ENCODE data around the gene TRIO.

DNA sequence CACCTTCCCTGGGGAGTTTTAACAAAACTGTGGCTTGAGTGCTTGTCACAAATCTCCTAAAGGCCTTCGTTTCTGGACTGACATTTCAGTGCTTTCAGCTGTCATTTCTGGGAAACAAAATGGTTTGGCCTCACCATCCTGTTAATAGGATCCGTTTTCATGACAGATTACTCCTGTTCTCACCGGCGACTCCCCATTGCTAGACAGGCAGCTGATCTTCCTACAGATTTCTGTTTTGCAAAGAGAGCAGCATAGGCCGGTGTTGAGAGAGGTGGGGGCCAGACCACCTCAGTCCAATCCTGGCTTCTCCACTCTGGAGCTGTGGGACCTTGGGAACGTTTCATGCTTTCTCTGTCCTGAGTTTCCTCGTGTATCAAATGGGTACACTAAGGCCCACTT is 363.0 kb downstream of the TRIO start:
- TF ChIP-seq ARNTL (CRISPR knock-in tag; IDR thresholded peaks at IDR 0.05; ENCODE audit: borderline replicate concordance, low read depth): no peak
- no peak for TF ChIP-seq ZNF8 (CRISPR knock-in tag; IDR thresholded peaks at IDR 0.05)
- no peak for TF ChIP-seq OSR1 (CRISPR knock-in tag; IDR thresholded peaks at IDR 0.05)
- TF ChIP-seq TCF4 (CRISPR knock-in tag; IDR thresholded peaks at IDR 0.05; ENCODE audit: borderline replicate concordance): no peak
- TF ChIP-seq, protein P1, sequence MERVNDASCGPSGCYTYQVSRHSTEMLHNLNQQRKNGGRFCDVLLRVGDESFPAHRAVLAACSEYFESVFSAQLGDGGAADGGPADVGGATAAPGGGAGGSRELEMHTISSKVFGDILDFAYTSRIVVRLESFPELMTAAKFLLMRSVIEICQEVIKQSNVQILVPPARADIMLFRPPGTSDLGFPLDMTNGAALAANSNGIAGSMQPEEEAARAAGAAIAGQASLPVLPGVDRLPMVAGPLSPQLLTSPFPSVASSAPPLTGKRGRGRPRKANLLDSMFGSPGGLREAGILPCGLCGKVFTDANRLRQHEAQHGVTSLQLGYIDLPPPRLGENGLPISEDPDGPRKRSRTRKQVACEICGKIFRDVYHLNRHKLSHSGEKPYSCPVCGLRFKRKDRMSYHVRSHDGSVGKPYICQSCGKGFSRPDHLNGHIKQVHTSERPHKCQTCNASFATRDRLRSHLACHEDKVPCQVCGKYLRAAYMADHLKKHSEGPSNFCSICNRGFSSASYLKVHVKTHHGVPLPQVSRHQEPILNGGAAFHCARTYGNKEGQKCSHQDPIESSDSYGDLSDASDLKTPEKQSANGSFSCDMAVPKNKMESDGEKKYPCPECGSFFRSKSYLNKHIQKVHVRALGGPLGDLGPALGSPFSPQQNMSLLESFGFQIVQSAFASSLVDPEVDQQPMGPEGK (CRISPR knock-in tag; IDR thresholded peaks at IDR 0.05; ENCODE audit: borderline replicate concordance): no peak
- no peak for TF ChIP-seq PPARA (CRISPR knock-in tag; IDR thresholded peaks at IDR 0.05; ENCODE audit: borderline replicate concordance)
- TF ChIP-seq, protein P2, sequence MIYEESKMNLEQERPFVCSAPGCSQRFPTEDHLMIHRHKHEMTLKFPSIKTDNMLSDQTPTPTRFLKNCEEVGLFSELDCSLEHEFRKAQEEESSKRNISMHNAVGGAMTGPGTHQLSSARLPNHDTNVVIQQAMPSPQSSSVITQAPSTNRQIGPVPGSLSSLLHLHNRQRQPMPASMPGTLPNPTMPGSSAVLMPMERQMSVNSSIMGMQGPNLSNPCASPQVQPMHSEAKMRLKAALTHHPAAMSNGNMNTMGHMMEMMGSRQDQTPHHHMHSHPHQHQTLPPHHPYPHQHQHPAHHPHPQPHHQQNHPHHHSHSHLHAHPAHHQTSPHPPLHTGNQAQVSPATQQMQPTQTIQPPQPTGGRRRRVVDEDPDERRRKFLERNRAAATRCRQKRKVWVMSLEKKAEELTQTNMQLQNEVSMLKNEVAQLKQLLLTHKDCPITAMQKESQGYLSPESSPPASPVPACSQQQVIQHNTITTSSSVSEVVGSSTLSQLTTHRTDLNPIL (CRISPR knock-in tag; IDR thresholded peaks at IDR 0.05; ENCODE audit: low read depth): no peak
- no peak for TF ChIP-seq GLIS3 (CRISPR knock-in tag; IDR thresholded peaks at IDR 0.05)
